Stomach (tissue), 9 donors: ENCODE results near the gene C18orf63. TPM values are rescaled to one million over a fixed set of nuclear protein-coding genes. Genes with fewer than 3 reads are reported as not detected.

Experiments used
- DNase-seq, 2 donors: peaks; one replicate each; pipeline versions ENCODE4 v3.0.0 to v3.0.0-alpha.2; 2013 to 2019
- H3K27ac ChIP-seq, 5 donors: fragments of 200-600 bp in 4 of 5; sonication (generic) in 4 of 5; one replicate each; pipeline ENCODE4 v1.5.1; 2013 to 2019; ENCODE audit warnings: mild to moderate bottlenecking in 1 of 5, moderate library complexity in 1 of 5
- H3K27me3 ChIP-seq, 3 donors: fragments of 200-600 bp; sonication (generic); one replicate each; pipeline ENCODE4 v1.5.1; 2017 to 2019; ENCODE audit warnings: mixed run types in 1 of 3
- H3K36me3 ChIP-seq, 4 donors: fragments of 200-600 bp; sonication (generic); 1 replicate in 3 of 4; 2 replicates in 1 of 4; pipeline ENCODE4 v1.5.1; 2016 to 2019
- H3K4me1 ChIP-seq, 4 donors: fragments of 200-600 bp; sonication (generic); one replicate each; pipeline ENCODE4 v1.5.1; 2016 to 2019
- H3K4me3 ChIP-seq, 4 donors: fragments of 200-600 bp; sonication (generic) in 3 of 4; one replicate each; pipeline ENCODE4 v1.5.1; 2016 to 2019; ENCODE audit warnings: mild to moderate bottlenecking in 1 of 4
- H3K9me3 ChIP-seq, 4 donors: fragments of 200-600 bp; sonication (generic); one replicate each; pipeline ENCODE4 v1.5.1; 2016 to 2019
- CTCF ChIP-seq, 7 experiments: fragments of 450-650 bp in 4 of 7; fragments of 200-600 bp in 3 of 7; sonication (generic) in 3 of 7; IDR thresholded peaks; one replicate each; pipeline ENCODE4 v1.5.1; 2016 to 2019; ENCODE audit warnings: antibody characterized with exemption in 7 of 7, control low read depth in 2 of 7, mild to moderate bottlenecking in 1 of 7
- EP300 ChIP-seq: sonication (generic); formaldehyde crosslinking; IDR thresholded peaks from one replicate; pipeline ENCODE4 v1.6.1; 2017; ENCODE audit warnings: antibody characterized with exemption
- POLR2A ChIP-seq, 4 donors: fragments of 450-650 bp; IDR thresholded peaks; one replicate each; pipeline ENCODE4 v1.6.1; 2016; ENCODE audit warnings: antibody characterized with exemption in 4 of 4, control low read depth in 2 of 4, mild to moderate bottlenecking in 1 of 4, moderate library complexity in 1 of 4
- POLR2AphosphoS5 ChIP-seq, 3 donors: sonication (generic); formaldehyde crosslinking; IDR thresholded peaks; one replicate each; pipeline ENCODE4 v1.6.1; 2016; ENCODE audit warnings: antibody characterized with exemption in 3 of 3
- WGBS, 5 donors: extraction: QIAGEN DNeasy Blood & Tissue Kit in 3 of 5; methylation state at CpG; one replicate each; pipeline versions ENCODE4 v1.1.5 to v1.1.7; 2013 to 2018; 5-methylcytosine and 5-hydroxymethylcytosine counted together
- intact Hi-C: fragments of 100-400 bp; cut with DNase I; formaldehyde crosslinking; loops from one replicate; pipeline ENCODE4 v1.15.1; 2023; ENCODE audit warnings: low total_unique reads
- polyA plus RNA-seq, 3 donors: library from polyadenylated mRNA; stranded (reverse); fragments of 200-250 nt; gene quantifications; one replicate each; pipeline ENCODE4 v1.2.3, GENCODE V29; 2013
- total RNA-seq, 5 donors: library from RNA; depleted of rRNA; stranded (reverse); fragments of >200 nt; gene quantifications; one replicate each; pipeline versions ENCODE4 v1.1.0 to v1.2.3, GENCODE V29; 2014 to 2016
- donor health status: healthy with polysubstance abuse.
- donor health status: Bipolar disorder and iron deficiency.
- donor health status: healthy.

Gene C18orf63
- total and polyA plus RNA-seq, 8 donors: not detected

DNA sequence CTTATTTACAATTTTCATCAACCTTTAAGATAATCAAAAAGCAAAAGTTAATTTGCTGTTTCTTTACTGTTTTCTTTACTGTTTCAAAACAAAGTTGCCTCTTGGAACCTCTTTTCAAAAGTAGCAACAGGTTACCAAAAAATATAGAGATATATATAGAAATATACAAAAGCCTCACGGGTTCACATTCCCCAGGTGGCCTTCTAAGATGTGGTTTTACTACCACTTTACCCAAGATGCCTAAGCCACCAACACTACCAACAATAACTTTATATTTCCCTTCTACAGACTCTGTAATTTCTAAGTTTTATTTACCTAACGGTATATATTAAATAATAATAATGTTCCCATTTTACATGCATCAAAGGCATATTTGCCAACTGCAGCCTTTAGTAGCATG lies 28.8 kb upstream of the C18orf63 start:
- Histone ChIP-seq H3K4me1 (peaks cover 69 to 96% (median 89%) of the 10 kb centered on the region in 4 donors), H3K27me3 (no peaks in the 10 kb centered on the region), H3K9me3 (no peaks in the 10 kb centered on the region), H3K36me3 (no peaks in the 10 kb centered on the region), H3K27ac (peak overlapping the region in 4 of 5 donors; percentile 84 to 92 (median 86)), H3K4me3 (no peak overlapping the region)
- TF ChIP-seq EP300 (no peak), CTCF (IDR thresholded peaks at IDR 0.05) (no peak), POLR2A (IDR thresholded peaks at IDR 0.05) (no peak), POLR2AphosphoS5 (IDR thresholded peaks at IDR 0.05) (no peak)
- no peak for DNase-seq
- intact Hi-C loops: no loop called here
- 83 to 96% (median 93%) methylated on average over 2 of the region's 2 CpGs for WGBS, 5 donors

DNA sequence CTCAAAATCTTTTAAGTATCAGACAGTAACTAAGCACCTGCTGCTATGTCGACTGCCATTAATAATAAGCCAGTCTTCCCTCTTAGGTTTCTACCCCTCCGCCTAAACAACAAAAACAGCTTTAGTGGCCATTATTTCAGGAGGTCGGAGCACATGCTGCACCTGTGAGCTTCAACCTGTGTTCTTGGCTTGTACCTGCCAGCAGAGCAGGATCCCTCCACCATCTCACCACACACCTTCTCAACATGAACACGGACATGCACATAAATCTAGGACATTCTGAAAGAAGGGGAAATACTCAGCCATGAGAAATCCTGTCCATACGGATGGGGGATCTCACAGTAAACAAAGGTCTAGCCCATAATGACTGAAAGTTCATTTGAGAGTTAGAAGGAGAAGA lies 27.6 kb upstream of the C18orf63 start:
- no peak for TF ChIP-seq POLR2A (IDR thresholded peaks at IDR 0.05)
- TF ChIP-seq POLR2AphosphoS5 (IDR thresholded peaks at IDR 0.05): no peak
- TF ChIP-seq EP300: no peak
- no peak for TF ChIP-seq CTCF (IDR thresholded peaks at IDR 0.05)
- peaks cover 57 to 91% (median 83%) of the 10 kb centered on the region in 4 donors for H3K4me1 ChIP-seq
- no peak for DNase-seq
- peak overlapping the region; percentile 78 to 92 (median 86) for H3K27ac ChIP-seq
- intact Hi-C loops: no loop called here
- H3K4me3 ChIP-seq: peak overlapping the region in 1 of 4 donors; percentile 95
- no peaks in the 10 kb centered on the region for H3K36me3 ChIP-seq
- H3K27me3 ChIP-seq: no peaks in the 10 kb centered on the region
- no peaks in the 10 kb centered on the region for H3K9me3 ChIP-seq
- WGBS, 5 donors: 49 to 57% (median 54%) methylated on average over 5 of the region's 5 CpGs

GRCh38 chr18:74288730-74289129 lies 26.9 kb upstream of the C18orf63 start:
- no peak for DNase-seq
- TF ChIP-seq CTCF (IDR thresholded peaks at IDR 0.05) (no peak), EP300 (no peak), POLR2A (IDR thresholded peaks at IDR 0.05) (no peak), POLR2AphosphoS5 (IDR thresholded peaks at IDR 0.05) (no peak)
- H3K4me3 ChIP-seq: peak overlapping the region in 3 of 4 donors; percentile 1 to 95 (median 19)
- 27 to 54% (median 42%) methylated on average over 9 of the region's 9 CpGs for WGBS, 5 donors
- intact Hi-C loops: no loop called here
- H3K9me3 ChIP-seq: no peaks in the 10 kb centered on the region
- peak overlapping the region; percentile 81 to 92 (median 86) for H3K27ac ChIP-seq
- no peaks in the 10 kb centered on the region for H3K36me3 ChIP-seq
- H3K4me1 ChIP-seq: peaks cover 51 to 84% (median 76%) of the 10 kb centered on the region in 4 donors
- H3K27me3 ChIP-seq: no peaks in the 10 kb centered on the region

DNA sequence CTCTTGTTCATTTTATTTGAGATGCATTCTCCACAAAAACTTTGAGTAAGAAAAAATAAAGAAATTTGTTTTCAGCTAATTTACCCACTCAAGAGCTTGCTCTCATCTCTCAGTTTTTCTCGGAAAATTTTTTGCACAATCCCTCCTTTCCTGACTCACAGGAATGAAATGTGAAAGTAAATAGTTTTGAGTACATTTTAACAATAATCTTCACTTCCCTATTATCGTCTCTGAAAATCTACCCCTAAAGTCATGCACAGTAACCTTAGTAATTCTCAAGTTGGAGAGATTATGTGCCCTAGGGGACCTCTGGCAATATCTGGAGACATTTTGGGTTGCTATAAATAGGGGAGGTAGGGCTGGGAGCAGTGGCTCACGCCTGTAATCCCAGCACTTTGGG lies 26.5 kb upstream of the C18orf63 start:
- Histone ChIP-seq H3K27me3 (no peaks in the 10 kb centered on the region), H3K9me3 (no peaks in the 10 kb centered on the region), H3K4me1 (peaks cover 47 to 80% (median 72%) of the 10 kb centered on the region in 4 donors), H3K27ac (peak overlapping the region; percentile 81 to 92 (median 86)), H3K36me3 (no peaks in the 10 kb centered on the region), H3K4me3 (peak overlapping the region in 2 of 4 donors; percentile 19 to 95)
- DNase-seq: no peak
- 29 to 38% (median 34%) methylated on average over 3 of the region's 3 CpGs for WGBS, 5 donors
- intact Hi-C loops: no loop called here
- no peak for TF ChIP-seq POLR2AphosphoS5 (IDR thresholded peaks at IDR 0.05)
- no peak for TF ChIP-seq CTCF (IDR thresholded peaks at IDR 0.05)
- TF ChIP-seq POLR2A (IDR thresholded peaks at IDR 0.05): no peak
- TF ChIP-seq EP300: no peak
